NT2/D1 (cell line): ENCODE results near the gene CYP2B6.

ENCODE experiments used
- SUZ12 ChIP-seq: IDR thresholded peaks from 2 replicates; pipeline ENCODE4 v1.6.1; 2011; ENCODE audit not compliant: insufficient read length, insufficient read depth; ENCODE audit errors: extremely low read depth
- YY1 ChIP-seq: IDR thresholded peaks from 2 replicates; pipeline ENCODE4 v1.6.1; 2011; ENCODE audit not compliant: insufficient read length, insufficient read depth

GRCh38 chr19:41000310-41000737 is 9.2 kb downstream of the CYP2B6 start:
- no peak for TF ChIP-seq YY1
- no peak for TF ChIP-seq SUZ12
